NCI-H82 (cell line): ENCODE results near the gene TNFRSF9.
"Not testable (repeated sequence)": the region's sequence is repeated elsewhere in the genome, so short reads cannot be mapped to it uniquely, and the experiment has no call there.

Source experiments
- DNase-seq: peaks from one replicate; lab custom pipeline; 2025; lab: John Stamatoyannopoulos, UW

Gene TNFRSF9

DNA sequence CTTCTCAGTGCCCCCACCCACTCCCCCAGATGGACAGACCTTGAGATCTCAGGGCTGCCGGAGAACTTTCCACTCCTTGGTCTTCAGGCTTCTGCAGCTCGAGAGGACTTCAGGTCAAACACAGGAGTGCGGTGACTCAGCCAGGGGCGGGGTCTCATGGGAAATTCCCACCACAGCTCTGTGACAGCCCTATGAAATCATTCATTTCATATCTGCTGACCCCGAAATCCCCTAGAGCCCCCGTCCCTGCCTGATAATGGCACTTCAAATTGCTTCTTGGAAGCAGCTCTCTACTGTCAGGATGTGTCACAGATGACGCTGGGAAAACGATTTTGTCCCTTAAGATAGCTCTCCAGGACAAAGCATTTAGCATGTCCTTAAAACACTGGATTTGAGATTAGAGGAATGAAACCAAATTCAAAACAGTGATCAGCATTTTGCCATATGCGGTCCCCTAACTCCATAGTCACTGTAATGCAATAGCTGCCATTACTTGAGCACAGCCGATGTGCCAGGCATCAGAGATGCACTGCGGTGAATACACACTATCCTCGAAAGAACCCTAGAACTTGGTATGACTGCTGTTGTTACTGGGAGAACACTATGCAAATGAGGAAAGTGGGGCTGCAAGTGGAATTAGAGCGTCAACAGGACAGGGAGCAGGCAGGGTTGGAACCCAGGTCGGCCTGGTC, at the start of gene TNFRSF9:
Gene TNFRSF9, minus strand, starts transcription at position 95 of the 692 bp plus-strand sequence. CDS start 845 bp downstream, outside the sequence.
- DNase-seq: no peak

DNA sequence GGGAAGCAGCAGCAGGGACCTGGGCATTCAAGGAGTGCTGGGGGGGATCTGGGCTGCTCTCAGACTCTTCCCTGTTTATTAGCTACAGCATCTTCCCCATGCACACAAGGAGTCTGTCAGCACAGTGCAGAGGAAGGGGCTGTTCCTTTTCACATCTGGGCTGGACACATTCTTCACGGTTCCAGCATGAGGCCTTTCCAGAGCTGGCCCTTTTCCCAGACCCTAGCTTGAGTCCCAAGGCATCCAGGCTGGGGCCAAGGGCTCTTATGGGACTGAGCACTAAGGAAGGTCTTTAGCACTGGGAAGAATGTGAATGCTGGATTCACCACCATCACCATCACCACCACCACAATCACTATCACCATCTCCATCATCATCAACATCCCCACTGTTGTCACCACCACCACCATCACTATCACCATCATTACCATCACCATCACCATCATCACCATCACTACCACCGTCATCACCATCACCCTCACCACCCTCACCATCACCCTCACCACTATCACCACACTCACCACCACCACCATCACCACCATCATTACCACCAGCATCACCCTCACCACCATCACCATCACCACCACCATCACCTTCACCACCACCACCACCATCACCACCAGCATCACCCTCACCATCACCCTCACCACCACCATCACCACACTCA, 49.3 kb upstream of the TNFRSF9 start:
- no peak for DNase-seq

DNA sequence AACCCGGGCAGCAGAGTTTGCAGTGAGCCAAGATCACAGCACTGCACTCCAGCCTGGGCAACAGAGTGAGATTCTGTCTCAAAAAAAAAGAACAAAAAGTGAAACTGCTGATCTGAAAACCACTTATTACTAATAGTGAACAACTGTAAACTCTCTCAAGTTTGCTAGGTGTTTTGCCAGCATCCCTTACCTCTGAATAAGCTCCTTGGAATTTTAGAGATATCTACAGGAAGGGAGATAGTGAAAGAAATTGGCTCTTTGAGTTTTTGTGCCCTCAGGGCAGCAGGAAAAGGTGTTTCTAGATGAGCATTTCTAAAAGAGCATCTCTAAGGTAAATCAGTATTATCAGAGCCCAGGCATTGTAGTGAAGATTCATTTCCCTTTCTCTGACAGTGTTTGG, 47.9 kb upstream of the TNFRSF9 start:
- DNase-seq: no peak

DNA sequence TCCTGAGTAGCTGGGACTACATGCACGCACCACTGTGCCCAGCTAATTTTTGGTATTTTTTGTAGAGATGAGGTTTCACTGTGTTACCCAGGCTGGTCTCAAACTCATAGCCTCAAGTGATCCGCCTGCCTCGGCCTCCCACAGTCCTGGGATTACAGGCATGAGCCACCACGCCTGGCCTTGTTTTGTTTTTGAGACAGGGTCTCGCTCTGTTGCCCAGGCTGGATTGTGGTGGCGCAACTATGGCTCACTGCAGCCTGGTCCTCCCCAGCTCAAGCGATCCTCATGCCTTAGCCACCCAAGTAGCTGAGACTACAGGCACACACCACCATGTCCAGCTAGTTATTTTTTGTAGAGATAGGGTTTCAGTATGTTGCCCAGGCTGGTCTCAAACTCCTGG, 46.9 kb upstream of the TNFRSF9 start:
- no peak for DNase-seq

DNA sequence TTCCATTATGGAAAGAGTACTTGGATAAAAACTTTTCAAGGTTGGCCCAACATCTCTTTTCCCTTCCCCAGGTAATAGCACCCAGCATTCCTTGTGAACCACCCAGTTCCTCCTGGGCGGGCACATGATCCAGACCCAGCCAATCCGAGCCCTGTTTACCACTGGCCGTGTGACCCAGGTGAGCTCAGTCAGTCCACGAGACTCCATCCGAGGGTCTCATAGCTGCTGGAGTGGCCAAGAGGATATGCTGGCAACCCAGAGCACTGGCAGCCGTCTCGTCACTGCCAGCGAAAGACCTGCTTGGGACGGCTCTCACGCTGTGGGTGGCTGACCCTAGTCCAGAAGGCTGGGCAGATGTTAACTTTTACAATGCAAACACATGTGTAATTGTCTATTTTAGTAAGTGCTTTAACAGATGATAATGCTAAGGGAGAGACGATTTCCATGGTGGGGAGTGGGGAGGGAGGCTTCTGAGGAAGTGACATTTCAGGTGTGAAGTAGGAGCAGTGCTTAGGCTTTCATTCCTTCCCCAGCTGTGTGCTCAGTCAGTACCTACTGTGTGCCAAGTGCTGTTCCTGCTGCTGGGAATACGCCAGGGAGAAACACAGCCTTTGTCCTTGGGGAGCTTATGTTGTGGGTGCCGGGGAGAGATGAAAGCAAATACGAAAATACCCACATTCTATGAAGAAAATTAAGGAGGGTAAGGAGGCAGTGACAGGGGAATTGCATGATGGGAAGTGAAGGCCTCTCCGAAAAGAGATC, 45.4 kb upstream of the TNFRSF9 start:
- DNase-seq: no peak

DNA sequence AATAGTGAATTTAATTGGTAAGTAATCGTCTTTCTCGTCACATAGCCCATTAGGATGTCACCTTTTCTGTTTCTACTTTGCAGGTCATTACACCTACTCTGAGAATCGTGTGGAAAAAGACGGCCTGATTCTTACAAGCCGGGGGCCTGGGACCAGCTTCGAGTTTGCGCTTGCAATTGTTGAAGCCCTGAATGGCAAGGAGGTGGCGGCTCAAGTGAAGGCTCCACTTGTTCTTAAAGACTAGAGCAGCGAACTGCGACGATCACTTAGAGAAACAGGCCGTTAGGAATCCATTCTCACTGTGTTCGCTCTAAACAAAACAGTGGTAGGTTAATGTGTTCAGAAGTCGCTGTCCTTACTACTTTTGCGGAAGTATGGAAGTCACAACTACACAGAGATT, 44.2 kb upstream of the TNFRSF9 start:
- no peak for DNase-seq

DNA sequence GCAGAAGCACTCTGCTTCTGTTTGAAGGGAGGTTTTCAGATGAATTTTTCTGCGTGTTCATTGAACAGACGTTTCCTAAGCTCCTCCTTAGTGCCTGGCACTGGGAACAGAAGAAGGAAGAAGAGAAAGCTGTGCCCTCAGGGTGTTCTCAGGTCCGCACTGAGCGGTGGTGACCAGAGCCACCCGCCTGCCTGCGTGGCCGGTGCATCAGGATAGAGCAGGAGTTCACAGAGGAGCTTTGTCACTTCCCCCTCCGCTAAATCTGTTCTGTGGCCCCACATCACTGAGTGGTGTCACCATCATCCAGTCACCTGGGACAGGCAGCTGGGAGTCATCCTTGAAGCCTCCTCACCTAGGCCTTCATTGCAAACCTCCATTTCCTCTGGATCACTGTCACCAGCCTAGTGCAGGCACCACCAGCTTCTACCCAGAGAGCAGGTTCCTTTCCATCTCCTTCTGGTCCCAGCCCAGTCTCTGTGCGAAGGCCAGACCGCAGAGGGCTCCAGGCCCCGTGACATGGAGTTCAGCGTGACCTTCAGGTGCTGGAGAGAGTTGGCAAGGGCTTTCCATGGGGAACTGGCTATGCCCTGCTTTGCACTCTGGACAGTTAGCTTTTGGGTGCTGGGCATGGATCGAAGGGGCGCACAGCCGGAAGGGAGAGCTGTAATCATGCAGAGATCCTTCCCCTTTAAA, 42.6 kb upstream of the TNFRSF9 start:
- no peak for DNase-seq

DNA sequence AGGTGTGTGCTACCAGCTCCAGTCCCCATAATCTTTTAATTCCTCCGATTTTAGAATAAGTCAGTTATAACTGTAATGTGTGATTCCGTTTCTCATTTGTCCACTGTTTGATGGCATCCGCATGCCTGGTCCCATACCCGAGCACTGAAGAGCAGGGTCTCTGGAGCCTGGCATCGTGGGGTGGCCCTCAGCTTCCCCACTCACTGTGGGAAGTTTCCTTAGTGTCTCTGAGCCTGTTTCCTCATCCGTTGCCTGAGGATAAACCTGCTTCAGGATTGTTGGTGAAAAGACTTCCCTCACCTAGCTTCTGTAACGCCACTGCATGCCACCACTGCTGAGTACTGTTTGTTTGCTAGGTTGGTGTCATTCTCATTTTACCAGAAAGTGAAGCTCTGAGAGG, 40.3 kb upstream of the TNFRSF9 start:
- no peak for DNase-seq

DNA sequence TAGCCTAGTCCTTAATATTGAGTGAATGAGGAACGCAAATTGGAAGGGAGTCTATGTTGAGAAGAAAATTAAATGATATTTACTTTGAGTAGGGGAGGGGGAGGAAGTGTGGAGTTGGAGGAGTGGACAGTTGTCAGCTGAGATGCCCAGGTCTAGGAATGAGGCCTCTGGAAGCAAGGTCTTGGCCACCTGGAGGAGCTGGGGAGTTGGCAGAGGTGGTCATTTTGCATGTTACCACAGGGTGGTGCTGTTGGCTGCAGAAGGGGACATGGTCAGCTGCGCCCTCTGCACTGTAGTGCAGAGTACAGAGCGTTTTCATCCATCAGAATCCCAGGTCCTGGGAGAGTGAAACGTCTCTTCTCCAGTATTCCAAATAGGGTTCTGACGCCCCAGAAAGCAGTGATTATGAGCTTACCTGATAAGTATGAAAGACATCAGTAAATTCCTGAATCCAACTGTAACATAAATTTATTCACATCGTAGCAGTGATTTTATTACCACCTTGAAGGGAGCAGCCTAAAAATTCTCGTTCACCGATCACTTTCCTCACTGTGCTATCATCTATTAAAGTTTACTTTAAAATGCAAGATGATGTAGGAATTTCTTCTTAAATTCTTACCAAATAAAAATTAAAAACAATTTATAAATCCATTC, 34.7 kb upstream of the TNFRSF9 start:
- DNase-seq: peak; percentile 88

DNA sequence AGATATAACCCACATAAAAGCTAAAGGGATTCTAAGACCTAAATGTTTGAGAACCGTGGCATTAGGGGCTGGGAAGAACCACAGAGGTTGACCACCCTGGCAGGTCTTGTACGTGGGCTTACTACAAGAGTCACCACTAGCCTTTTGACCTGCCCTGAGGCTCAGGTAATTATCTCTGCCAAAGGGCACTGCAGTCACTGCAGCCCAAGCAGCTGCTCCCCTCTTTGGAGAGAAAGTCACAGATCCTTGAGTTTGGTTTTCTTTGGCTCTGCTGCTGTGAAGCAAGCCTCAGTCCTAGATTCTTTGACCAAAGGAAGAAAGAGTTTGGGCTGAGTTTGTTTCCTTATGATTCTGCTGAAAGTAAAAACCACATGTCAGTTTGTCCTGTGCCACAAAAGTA, 32.4 kb upstream of the TNFRSF9 start:
- DNase-seq: no peak

DNA sequence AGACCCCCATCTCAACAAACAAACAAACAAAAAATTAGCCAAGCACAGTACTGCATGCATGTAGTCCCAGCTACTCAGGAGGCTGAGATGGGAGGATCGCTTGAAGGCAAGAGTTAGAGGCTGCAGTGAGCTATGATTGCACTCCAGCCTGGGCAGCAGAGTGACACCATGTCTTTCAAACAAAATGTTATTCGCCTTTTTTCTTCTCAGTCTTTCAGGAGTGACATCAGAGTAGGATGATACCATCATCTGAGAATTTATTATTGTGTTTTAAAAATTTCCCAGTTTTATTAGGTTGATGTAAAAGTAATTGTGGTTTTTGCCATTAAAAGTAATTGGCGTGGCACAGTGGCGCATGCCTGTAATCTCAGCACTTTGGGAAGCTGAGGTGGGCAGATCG, 31.6 kb upstream of the TNFRSF9 start:
- DNase-seq: no peak

DNA sequence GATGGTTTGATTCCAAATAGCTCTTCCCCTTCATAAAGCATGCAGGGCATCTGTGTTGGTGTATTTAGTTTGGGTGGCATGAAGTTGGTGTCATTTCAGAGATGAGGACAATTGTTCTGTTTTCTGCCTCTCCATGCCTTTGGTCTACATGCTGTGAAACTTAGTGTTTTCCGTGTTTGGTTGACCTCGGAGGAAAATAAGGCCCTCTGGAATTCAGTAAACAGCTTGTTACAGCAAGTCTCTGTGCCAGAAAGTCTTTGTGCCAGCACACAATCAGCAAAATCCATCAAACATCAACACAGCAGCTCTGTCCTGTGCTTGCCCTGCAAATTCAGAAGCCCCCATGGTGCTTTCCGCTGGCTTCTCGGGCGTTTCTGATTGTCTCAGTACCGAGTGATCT, 30.4 kb upstream of the TNFRSF9 start:
- DNase-seq: no peak

DNA sequence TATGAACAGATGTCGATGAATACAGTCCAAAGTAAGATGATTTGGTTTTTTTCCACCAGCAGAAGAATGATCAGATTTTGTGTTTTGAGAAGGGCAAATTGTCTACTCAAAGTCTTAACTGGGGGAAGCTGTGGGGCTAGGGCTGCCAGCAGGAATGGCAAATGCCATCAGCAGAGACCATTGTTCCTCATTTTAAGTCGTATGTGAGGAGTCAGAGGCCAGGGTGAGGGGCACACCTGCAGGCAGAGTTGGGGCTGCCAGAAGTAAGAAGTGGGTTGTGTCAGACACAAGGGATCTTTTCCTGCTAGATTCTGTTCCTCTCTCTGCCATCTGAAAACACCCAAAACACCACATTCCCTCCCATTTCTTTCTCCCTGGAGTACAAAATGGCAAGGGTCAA, 29.6 kb upstream of the TNFRSF9 start:
- no peak for DNase-seq

DNA sequence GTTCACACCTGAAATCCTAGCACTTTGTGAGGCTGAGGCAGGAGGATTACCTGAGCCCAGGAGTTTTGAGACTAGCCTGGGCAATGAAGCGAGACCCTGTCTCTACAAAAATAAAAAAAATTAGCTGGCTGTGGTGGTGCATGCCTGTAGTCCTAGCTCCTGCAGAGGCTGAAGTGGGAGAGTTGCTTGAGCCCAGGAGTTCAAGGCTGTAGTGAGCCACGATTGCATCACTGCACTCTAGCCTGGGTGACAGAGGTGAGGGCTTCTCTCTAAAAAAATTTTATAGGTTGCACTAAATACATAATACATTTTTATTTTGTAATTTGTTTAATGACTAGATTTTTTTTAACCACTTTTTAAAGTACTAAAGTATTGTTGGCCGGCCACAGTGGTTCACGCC, 27.0 kb upstream of the TNFRSF9 start:
- DNase-seq: no peak

DNA sequence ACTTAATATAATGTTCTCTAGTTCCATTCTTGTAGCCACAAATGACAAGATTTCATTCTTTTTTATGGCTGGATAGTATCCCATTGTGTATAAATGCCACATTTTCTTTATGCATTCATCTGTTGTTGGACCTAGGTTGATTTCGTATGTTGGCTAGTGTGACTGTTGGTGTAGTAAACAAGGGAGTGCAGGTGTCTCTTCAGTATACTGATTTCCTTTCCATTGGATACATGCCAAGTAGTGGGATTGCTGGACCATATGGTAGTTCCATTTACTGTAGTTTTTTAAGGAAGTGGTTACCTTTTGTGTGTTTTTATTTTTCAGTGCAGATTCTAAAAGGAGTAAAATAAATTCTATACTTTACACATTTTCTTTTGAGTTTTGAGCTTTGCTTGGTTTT, 26.6 kb upstream of the TNFRSF9 start:
- peak; percentile 39 for DNase-seq

DNA sequence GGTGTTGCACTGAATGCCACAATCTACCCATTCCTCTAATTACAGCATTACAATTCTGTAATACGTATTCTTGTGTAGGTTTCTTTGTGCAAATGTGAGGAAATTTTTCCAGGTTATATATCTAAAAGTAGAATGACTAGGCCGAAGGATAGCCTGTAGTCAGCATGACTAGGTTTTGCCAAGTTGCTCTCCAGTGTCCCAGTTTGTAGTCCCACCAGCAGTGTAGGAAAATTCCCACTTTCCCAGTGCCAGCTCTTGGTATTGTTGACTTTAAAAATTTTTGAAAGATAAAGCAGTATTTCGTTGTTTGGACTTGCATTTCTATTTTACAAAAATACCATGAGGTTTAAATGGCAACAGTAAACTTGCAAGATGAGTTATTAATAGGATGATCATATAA, 23.8 kb upstream of the TNFRSF9 start:
- DNase-seq: no peak

DNA sequence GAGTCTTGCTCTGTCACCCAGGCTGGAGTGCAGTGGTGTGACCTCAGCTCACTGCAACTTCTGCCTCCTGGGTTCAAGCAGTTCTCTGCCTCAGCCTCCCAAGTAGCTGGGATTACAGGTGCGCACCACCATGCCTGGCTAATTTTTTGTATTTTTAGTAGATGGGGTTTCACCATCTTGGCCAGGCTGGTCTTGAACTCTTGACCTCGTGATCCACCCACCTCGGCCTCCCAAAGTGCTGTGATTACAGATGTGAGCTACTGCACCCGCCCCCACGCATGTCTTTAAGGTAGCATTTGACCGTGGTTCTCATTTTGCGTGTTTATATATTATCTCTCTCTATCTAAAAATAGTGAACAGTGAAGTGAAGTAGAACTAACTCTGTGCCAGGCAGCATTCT, 23.2 kb upstream of the TNFRSF9 start:
- not testable (repeated sequence) for DNase-seq

DNA sequence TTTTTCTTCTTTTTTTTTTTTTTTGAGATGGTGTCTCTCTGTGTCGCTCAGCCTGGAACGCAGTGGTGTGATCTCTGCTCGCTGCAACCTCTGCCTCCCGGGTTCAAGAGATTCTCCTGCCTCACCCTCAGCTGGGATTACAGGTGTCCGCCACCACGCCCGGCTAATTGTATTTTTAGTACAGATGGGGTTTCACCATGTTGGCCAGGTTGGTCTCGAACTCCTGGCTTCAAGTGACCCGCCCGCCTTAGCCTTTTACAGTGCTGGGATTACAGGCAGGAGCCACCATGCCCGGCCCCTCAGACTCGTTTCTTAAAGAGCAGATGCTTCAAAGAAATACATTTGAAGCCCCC, 22.7 kb upstream of the TNFRSF9 start:
- not testable (repeated sequence) for DNase-seq

DNA sequence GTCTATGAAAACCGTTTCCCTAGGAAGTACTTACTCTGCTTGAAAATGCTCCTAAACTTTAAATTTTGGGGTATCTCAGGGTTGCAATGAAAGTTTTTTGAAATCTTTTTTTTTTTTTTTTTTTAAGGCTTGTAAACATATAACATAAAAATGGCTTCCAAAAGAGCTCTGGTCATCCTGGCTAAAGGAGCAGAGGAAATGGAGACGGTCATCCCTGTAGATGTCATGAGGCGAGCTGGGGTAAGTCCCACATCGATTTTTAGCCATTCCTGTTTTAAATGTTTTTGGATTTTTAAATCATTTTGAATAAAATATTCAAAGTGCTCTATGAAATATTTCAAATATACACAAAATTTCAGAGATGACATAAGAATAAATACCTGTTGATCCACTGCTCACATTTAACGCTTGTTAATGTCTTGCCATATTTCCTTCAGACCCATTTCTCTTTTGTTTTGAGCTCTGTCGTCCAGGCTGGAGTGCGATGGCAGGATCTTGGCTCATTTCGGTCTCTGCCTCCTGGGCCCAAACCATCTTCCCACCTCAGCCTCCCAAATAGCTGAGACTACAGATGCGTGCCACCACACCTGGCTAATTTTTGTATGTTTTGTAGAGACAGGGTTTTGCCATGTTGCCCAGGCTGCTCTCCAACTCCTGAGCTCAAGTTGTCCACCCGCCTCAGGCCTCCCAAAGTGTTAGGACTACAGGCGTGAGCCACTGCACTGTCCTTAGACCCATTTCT, 22.2 kb upstream of the TNFRSF9 start:
- DNase-seq: no peak

DNA sequence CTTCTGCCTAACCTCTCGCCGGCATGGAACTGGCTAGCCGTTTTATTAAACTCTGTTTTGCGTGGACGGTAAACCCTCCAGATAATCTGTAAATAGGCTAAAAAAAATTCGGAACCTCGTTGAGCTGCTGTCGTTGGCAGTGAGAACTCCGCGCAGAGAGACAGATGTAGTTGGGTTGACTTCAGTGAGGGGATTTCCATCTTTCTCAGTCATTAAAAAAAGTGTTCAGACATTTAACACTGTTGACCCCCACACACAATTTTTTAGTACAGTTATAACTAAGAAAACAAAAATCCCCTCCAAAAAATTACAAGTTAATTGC, 21.3 kb upstream of the TNFRSF9 start:
- no peak for DNase-seq

DNA sequence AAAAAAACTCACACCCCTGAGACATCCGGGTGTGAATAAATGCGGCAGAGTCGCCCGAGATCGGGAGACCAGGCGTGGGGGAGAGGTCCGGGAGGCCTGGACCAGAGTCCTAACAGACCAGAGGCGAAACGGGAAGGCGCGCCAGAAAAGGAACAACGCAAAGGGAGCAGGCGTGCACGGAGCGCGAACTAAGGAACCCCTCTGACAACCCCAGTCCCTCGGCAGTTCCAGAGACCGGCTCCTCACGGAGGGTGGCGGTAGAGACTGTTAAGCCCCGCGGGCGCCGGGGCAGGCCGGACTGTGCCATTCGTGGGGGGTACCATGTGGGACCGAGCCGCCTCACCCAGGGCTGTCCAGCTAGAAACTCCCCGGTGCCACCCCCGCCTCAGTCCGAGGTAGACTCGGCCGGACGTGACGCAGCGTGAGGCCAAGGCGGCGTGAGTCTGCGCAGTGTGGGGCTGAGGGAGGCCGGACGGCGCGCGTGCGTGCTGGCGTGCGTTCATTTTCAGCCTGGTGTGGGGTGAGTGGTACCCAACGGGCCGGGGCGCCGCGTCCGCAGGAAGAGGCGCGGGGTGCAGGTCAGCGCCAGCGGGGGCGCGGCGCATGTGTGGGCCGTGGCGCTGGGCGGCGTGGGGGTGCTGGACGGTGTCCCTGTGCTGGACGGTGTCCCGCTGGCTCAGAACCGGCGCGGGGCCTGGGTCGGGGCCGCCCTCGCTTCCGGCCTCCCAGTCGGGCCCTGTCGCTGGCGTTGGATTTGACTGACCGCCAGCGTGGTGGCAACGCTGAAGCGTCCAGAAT, 20.8 kb upstream of the TNFRSF9 start, which contains the start of gene PARK7:
Gene PARK7, plus strand, starts transcription at position 496 of the 798 bp plus-strand sequence. CDS start 1,075 bp downstream, outside the sequence.
- DNase-seq: peak; percentile 99
